NB4 (cell line): ENCODE results near the gene RCOR1.

Experiments used
- DNase-seq: peaks from one replicate; pipeline ENCODE4 v3.0.0; 2010; ENCODE audit warnings: low read depth
- H3K4me3 ChIP-seq: one replicate; pipeline ENCODE4 v1.5.1; 2011; ENCODE audit warnings: mild to moderate bottlenecking, low read depth, low read length, moderate library complexity
- CTCF ChIP-seq: IDR thresholded peaks from one replicate; pipeline ENCODE4 v1.5.1; 2012; ENCODE audit warnings: low read depth, low read length
- MYC ChIP-seq: IDR thresholded peaks from 2 replicates; pipeline ENCODE4 v1.6.1; 2011; ENCODE audit warnings: low read depth, low read length
- POLR2A ChIP-seq: IDR thresholded peaks from 2 replicates; pipeline ENCODE4 v1.6.1; 2011; ENCODE audit warnings: mild to moderate bottlenecking; ENCODE audit not compliant: insufficient read length; ENCODE audit errors: extremely low read depth
- TF ChIP-seq, protein P1 (sequence below): IDR thresholded peaks from 2 replicates; pipeline ENCODE4 v1.6.1; 2011; ENCODE audit warnings: low read depth, low read length

Gene RCOR1

GRCh38 chr14:102693006-102693755 is 100.7 kb downstream of the RCOR1 start:
- peak; percentile 12 for DNase-seq
- TF ChIP-seq, protein P1, sequence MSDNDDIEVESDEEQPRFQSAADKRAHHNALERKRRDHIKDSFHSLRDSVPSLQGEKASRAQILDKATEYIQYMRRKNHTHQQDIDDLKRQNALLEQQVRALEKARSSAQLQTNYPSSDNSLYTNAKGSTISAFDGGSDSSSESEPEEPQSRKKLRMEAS: no peak
- TF ChIP-seq CTCF (no peak), POLR2A (no peak), MYC (no peak)
- no peak overlapping the region for H3K4me3 ChIP-seq

- DNase-seq: peak; percentile 73
- TF ChIP-seq, protein P1: no peak
- peak; percentile 33 for TF ChIP-seq CTCF
- H3K4me3 ChIP-seq: no peak overlapping the region
These were observed 102.2 kb downstream of the RCOR1 start for GRCh38 chr14:102694530-102695166.

GRCh38 chr14:102695167-102695555 is 102.7 kb downstream of the RCOR1 start:
- TF ChIP-seq MYC (no peak), POLR2A (no peak), CTCF (no peak)
- TF ChIP-seq, protein P1: no peak
- DNase-seq: no peak
- H3K4me3 ChIP-seq: no peak overlapping the region

DNA sequence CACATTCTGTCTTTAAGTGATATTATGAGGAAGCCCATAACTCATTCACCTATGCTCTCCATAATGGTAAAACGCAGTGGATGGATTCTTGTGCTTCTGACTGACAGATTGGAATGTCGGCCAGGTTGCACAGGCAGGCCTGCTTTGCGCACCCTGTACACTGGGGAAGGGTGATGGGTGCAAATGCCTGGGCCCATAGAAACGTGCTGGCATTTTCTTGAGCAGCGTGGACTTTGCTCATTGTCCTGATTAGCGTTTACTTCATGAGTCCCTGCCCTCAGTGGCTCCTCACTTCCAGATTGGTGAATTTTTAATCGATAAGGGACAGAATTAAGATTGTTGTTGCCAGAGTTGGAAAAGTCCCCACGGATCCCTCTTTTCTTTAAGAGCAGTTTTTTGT is 103.9 kb downstream of the RCOR1 start:
- no peak for DNase-seq
- H3K4me3 ChIP-seq: no peak overlapping the region
- TF ChIP-seq MYC (no peak), POLR2A (no peak), CTCF (no peak)
- TF ChIP-seq, protein P1: no peak

DNA sequence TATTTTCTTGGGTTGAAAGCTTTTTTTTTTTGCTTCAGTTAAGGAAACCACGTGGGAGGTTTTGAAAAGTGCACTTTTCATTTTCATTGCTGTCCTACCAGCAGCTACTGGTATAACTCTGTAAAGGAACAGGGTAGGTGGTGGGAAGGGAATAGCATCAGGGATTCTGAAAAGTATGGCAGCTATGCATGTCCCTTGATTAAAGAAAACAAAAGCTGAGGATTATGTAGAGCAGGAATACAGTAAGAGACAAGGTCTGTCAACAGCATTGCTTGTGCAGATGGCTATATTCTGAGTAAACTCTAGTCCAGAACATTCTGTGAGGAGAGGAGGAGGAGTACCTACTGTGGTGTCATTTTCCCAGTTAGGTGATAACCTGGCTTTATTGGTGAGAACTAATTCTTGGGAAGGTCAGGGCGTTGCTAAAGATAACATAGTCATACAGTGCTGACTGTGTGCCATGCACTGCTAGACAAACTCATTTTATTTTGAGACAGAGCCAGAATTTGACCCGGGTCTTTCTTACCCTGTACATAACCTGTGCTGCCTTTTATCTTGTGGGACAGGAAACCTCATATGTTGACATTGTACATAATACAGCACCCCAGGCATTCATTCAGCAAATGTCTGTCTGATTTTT is 104.5 kb downstream of the RCOR1 start:
- TF ChIP-seq MYC: no peak
- TF ChIP-seq, protein P1: no peak
- no peak overlapping the region for H3K4me3 ChIP-seq
- no peak for DNase-seq

DNA sequence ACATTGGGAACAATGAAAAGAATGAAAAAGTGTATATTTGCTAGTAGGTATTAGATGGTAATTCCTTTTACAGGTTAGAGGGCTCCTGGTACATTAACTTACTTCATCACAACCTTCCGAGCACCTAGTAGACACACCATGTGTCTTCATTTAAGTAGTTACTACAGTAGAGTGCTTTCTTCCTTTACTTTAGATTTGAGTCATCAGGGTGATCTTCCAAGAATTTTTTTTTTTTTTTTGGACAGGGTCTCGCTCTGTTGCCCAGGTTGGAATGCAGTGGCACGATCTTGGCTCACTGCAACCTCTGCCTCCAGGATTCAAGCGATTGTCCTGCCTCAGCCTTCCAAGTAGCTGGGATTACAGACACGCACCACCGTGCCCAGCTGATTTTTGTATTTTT is 105.1 kb downstream of the RCOR1 start:
- no peak for DNase-seq
- H3K4me3 ChIP-seq: no peak overlapping the region
- TF ChIP-seq, protein P1: no peak
- no peak for TF ChIP-seq CTCF
- TF ChIP-seq MYC: no peak
